Prostate gland (tissue), 2 donors: ENCODE results near the gene NRCAM.

ENCODE experiments used
- POLR2A ChIP-seq: fragments of 450-650 bp; IDR thresholded peaks from one replicate; pipeline ENCODE4 v1.6.1; 2016; ENCODE audit warnings: antibody characterized with exemption, mild to moderate bottlenecking
- POLR2AphosphoS5 ChIP-seq: sonication (generic); formaldehyde crosslinking; IDR thresholded peaks from one replicate; pipeline ENCODE4 v1.6.1; 2017; ENCODE audit warnings: antibody characterized with exemption
- TF ChIP-seq, protein P1 (sequence below), 4 experiments: fragments of 200-600 bp in 2 of 4; fragments of 450-650 bp in 2 of 4; sonication (generic) in 2 of 4; IDR thresholded peaks; 1 replicate in 3 of 4; 2 replicates in 1 of 4; pipeline ENCODE4 v1.5.1; 2016 to 2019; ENCODE audit warnings: antibody characterized with exemption in 4 of 4, mild to moderate bottlenecking in 2 of 4, moderate library complexity in 2 of 4

DNA sequence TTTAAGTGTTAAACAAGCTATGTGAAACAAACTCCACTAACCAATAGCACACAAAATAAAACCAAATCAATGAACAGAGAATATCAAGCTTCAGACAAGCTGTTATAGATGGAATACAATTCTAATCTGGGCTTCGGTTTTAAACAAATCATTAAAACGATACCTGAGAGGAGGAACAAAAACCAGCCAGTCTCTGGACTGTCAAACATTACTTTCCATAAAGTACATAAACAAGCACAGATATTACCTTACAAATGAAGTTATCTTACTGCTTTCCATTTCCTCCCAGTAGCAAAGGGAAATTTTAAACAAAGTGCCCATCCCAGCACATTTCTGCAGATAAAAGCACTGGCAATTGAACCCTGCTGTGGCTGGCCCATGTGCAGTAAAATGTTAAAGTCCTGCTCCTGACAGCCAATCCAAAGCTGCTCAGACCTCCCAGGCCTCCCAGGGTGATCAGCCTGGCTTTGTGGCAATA is 128.0 kb downstream of the NRCAM start:
- TF ChIP-seq, protein P1, sequence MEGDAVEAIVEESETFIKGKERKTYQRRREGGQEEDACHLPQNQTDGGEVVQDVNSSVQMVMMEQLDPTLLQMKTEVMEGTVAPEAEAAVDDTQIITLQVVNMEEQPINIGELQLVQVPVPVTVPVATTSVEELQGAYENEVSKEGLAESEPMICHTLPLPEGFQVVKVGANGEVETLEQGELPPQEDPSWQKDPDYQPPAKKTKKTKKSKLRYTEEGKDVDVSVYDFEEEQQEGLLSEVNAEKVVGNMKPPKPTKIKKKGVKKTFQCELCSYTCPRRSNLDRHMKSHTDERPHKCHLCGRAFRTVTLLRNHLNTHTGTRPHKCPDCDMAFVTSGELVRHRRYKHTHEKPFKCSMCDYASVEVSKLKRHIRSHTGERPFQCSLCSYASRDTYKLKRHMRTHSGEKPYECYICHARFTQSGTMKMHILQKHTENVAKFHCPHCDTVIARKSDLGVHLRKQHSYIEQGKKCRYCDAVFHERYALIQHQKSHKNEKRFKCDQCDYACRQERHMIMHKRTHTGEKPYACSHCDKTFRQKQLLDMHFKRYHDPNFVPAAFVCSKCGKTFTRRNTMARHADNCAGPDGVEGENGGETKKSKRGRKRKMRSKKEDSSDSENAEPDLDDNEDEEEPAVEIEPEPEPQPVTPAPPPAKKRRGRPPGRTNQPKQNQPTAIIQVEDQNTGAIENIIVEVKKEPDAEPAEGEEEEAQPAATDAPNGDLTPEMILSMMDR (IDR thresholded peaks at IDR 0.05) = no peak
- TF ChIP-seq POLR2A (no peak), POLR2AphosphoS5 (no peak)
